Neuronal stem cell (in vitro differentiated cells): Measurements from ENCODE around the gene CEP112.

ENCODE experiments used
- DNase-seq: peaks from one replicate; pipeline ENCODE4 v3.0.0-alpha.2; 2013; ENCODE audit warnings: low spot score
- H2AFZ ChIP-seq: one replicate; pipeline ENCODE4 v1.6.1; 2013; ENCODE audit warnings: mild to moderate bottlenecking, low read length, inconsistent platforms
- H2AK5ac ChIP-seq: 2 replicates; pipeline ENCODE4 v1.6.1; 2013; ENCODE audit warnings: low read depth, mild to moderate bottlenecking, inconsistent platforms, low read length, moderate library complexity, mixed read lengths
- H2BK120ac ChIP-seq: 2 replicates; pipeline ENCODE4 v1.6.1; 2013; ENCODE audit warnings: low read depth, mild to moderate bottlenecking, inconsistent platforms, low read length, moderate library complexity, mixed read lengths
- H2BK12ac ChIP-seq: one replicate; pipeline ENCODE4 v1.6.1; 2013; ENCODE audit warnings: low read length, inconsistent platforms
- H2BK15ac ChIP-seq: 2 replicates; pipeline ENCODE4 v1.6.1; 2013; ENCODE audit warnings: mild to moderate bottlenecking, low read length, inconsistent platforms, mixed read lengths
- H2BK5ac ChIP-seq: one replicate; pipeline ENCODE4 v1.6.1; 2013; ENCODE audit warnings: inconsistent platforms, mild to moderate bottlenecking, low read length, moderate library complexity
- H3K14ac ChIP-seq: one replicate; pipeline ENCODE4 v1.6.1; 2013; ENCODE audit warnings: low read length, inconsistent platforms
- H3K18ac ChIP-seq: 2 replicates; pipeline ENCODE4 v1.6.1; 2013; ENCODE audit warnings: low read length, inconsistent platforms
- H3K23ac ChIP-seq: 2 replicates; pipeline ENCODE4 v1.6.1; 2013; ENCODE audit warnings: low read depth, mild to moderate bottlenecking, mixed read lengths, low read length, inconsistent platforms; ENCODE audit not compliant: poor library complexity
- H3K27ac ChIP-seq: replicated peaks from 3 replicates; pipeline ENCODE4 v1.5.1; 2013; ENCODE audit warnings: low read length, inconsistent platforms
- H3K27me3 ChIP-seq, 3 experiments: 2 replicates each; pipeline ENCODE4 v1.6.1; 2013; ENCODE audit warnings: low read length in 3 of 3, mild to moderate bottlenecking in 2 of 3, inconsistent platforms in 1 of 3, low read depth in 1 of 3, mixed read lengths in 1 of 3, moderate library complexity in 1 of 3; ENCODE audit not compliant: control insufficient read depth in 3 of 3, insufficient read depth in 3 of 3
- H3K36me3 ChIP-seq, 2 donors: replicated peaks in 1 of 2; 2 replicates each; pipeline ENCODE4 v1.6.1; 2013; ENCODE audit warnings: low read length in 2 of 2; ENCODE audit not compliant: control insufficient read depth in 2 of 2, insufficient read depth in 2 of 2
- H3K4ac ChIP-seq: 2 replicates; pipeline ENCODE4 v1.6.1; 2013; ENCODE audit warnings: inconsistent platforms, mild to moderate bottlenecking, low read length, moderate library complexity
- H3K4me1 ChIP-seq, 2 donors: 1 replicate in 1 of 2; 2 replicates in 1 of 2; pipeline ENCODE4 v1.6.1; 2013; ENCODE audit warnings: low read length in 2 of 2, low read depth in 1 of 2; ENCODE audit not compliant: control insufficient read depth in 2 of 2, insufficient read depth in 1 of 2
- H3K4me2 ChIP-seq: one replicate; pipeline ENCODE4 v1.6.1; 2013; ENCODE audit warnings: mild to moderate bottlenecking, low read length, inconsistent platforms; ENCODE audit not compliant: insufficient read depth, poor library complexity, severe bottlenecking
- H3K4me3 ChIP-seq, 2 donors: 2 replicates each; pipeline ENCODE4 v1.5.1; 2013; ENCODE audit warnings: low read length in 2 of 2, mild to moderate bottlenecking in 2 of 2, inconsistent platforms in 1 of 2, moderate library complexity in 1 of 2
- H3K79me1 ChIP-seq: one replicate; pipeline ENCODE4 v1.6.1; 2013; ENCODE audit warnings: low read depth, mild to moderate bottlenecking, inconsistent platforms, low read length, moderate library complexity
- H3K9ac ChIP-seq: one replicate; pipeline ENCODE4 v1.6.1; 2013; ENCODE audit warnings: mild to moderate bottlenecking, low read depth, low read length, inconsistent platforms; ENCODE audit not compliant: poor library complexity
- H3K9me3 ChIP-seq, 2 donors: replicated peaks in 1 of 2; 2 replicates each; pipeline versions ENCODE3 to v1.6.1; 2013; ENCODE audit warnings: low read length in 2 of 2, mild to moderate bottlenecking in 2 of 2, inconsistent platforms in 1 of 2, low read depth in 1 of 2, mixed read lengths in 1 of 2, moderate library complexity in 1 of 2; ENCODE audit not compliant: control insufficient read depth in 2 of 2, insufficient read depth in 1 of 2
- H4K8ac ChIP-seq: one replicate; pipeline ENCODE4 v1.6.1; 2013; ENCODE audit warnings: low read depth, mild to moderate bottlenecking, inconsistent platforms, low read length, moderate library complexity
- H4K91ac ChIP-seq: one replicate; pipeline ENCODE4 v1.6.1; 2013; ENCODE audit warnings: low read length, low read depth, mild to moderate bottlenecking, inconsistent platforms; ENCODE audit not compliant: poor library complexity
- whole genome bisulfite sequencing, 2 donors: extraction: QIAGEN DNeasy Blood & Tissue Kit; methylation state at CpG; one replicate each; pipeline ENCODE4 v1.1.7; 2013; ENCODE audit warnings: missing lambda C conversion rate in 2 of 2, mixed read lengths in 1 of 2; ENCODE audit not compliant: insufficient read length in 2 of 2, insufficient replicate concordance in 1 of 2; ENCODE audit errors: extremely low coverage in 2 of 2; 5-methylcytosine and 5-hydroxymethylcytosine counted together

CEP112 gene

GRCh38 chr17:65820306-65820705 lies 371.6 kb downstream of the CEP112 start:
- Histone ChIP-seq H3K9ac (no peak overlapping the region), H3K14ac (no peak overlapping the region), H2BK15ac (no peak overlapping the region), H3K4me2 (no peak overlapping the region), H3K23ac (no peak overlapping the region), H3K36me3 (no peaks in the 10 kb centered on the region), H3K79me1 (no peaks in the 10 kb centered on the region), H2BK5ac (no peak overlapping the region), H3K4me3 (no peak overlapping the region), H4K8ac (no peak overlapping the region), H2AFZ (no peak overlapping the region), H3K4ac (no peak overlapping the region), H3K4me1 (no peaks in the 10 kb centered on the region), H2BK12ac (no peak overlapping the region), H2AK5ac (no peak overlapping the region), H3K27ac (no peak overlapping the region), H3K27me3 (no peaks in the 10 kb centered on the region), H3K9me3 (no peaks in the 10 kb centered on the region), H3K18ac (no peak overlapping the region), H2BK120ac (no peak overlapping the region), H4K91ac (no peak overlapping the region)
- no CpG with 5 or more reads among the region's 1 CpG for WGBS, 2 donors
- no peak for DNase-seq

GRCh38 chr17:65819810-65820209 lies 372.1 kb downstream of the CEP112 start:
- no peak overlapping the region for H3K4me2 ChIP-seq
- no peak overlapping the region for H2BK120ac ChIP-seq
- H4K8ac ChIP-seq = no peak overlapping the region
- H3K27ac ChIP-seq = no peak overlapping the region
- H2BK5ac ChIP-seq = no peak overlapping the region
- H2BK15ac ChIP-seq = no peak overlapping the region
- H2BK12ac ChIP-seq = no peak overlapping the region
- no peak overlapping the region for H3K4me3 ChIP-seq
- no CpG with 5 or more reads among the region's 3 CpGs for WGBS, 2 donors
- no peak for DNase-seq
- no peak overlapping the region for H2AK5ac ChIP-seq
- no peak overlapping the region for H3K23ac ChIP-seq
- no peak overlapping the region for H2AFZ ChIP-seq
- H3K9ac ChIP-seq = no peak overlapping the region
- no peaks in the 10 kb centered on the region for H3K36me3 ChIP-seq
- no peaks in the 10 kb centered on the region for H3K27me3 ChIP-seq
- no peaks in the 10 kb centered on the region for H3K9me3 ChIP-seq
- H3K4me1 ChIP-seq = no peaks in the 10 kb centered on the region
- H3K14ac ChIP-seq = no peak overlapping the region
- no peak overlapping the region for H3K18ac ChIP-seq
- no peak overlapping the region for H3K4ac ChIP-seq
- no peaks in the 10 kb centered on the region for H3K79me1 ChIP-seq
- no peak overlapping the region for H4K91ac ChIP-seq

GRCh38 chr17:65817951-65818350 lies 374.0 kb downstream of the CEP112 start:
- DNase-seq = no peak
- no peaks in the 10 kb centered on the region for H3K9me3 ChIP-seq
- no CpG with 5 or more reads among the region's 4 CpGs for WGBS, 2 donors
- H2AFZ ChIP-seq = no peak overlapping the region
- no peak overlapping the region for H3K18ac ChIP-seq
- H3K23ac ChIP-seq = no peak overlapping the region
- H3K27ac ChIP-seq = no peak overlapping the region
- H3K4me1 ChIP-seq = no peaks in the 10 kb centered on the region
- H3K4me3 ChIP-seq = no peak overlapping the region
- H2BK12ac ChIP-seq = no peak overlapping the region
- H3K79me1 ChIP-seq = no peaks in the 10 kb centered on the region
- no peak overlapping the region for H2BK120ac ChIP-seq
- no peak overlapping the region for H2BK5ac ChIP-seq
- H3K9ac ChIP-seq = no peak overlapping the region
- H2BK15ac ChIP-seq = no peak overlapping the region
- no peaks in the 10 kb centered on the region for H3K36me3 ChIP-seq
- no peak overlapping the region for H4K91ac ChIP-seq
- no peak overlapping the region for H3K4ac ChIP-seq
- no peak overlapping the region for H3K14ac ChIP-seq
- H3K4me2 ChIP-seq = no peak overlapping the region
- H3K27me3 ChIP-seq = no peaks in the 10 kb centered on the region
- no peak overlapping the region for H2AK5ac ChIP-seq
- no peak overlapping the region for H4K8ac ChIP-seq

GRCh38 chr17:65814418-65814817 lies 377.5 kb downstream of the CEP112 start:
- Histone ChIP-seq H3K27me3 (no peaks in the 10 kb centered on the region), H4K8ac (no peak overlapping the region), H3K23ac (no peak overlapping the region), H3K79me1 (no peaks in the 10 kb centered on the region), H3K4me1 (no peaks in the 10 kb centered on the region), H2BK12ac (no peak overlapping the region), H3K4me3 (no peak overlapping the region), H3K4ac (no peak overlapping the region), H3K36me3 (no peaks in the 10 kb centered on the region), H3K14ac (no peak overlapping the region), H3K27ac (no peak overlapping the region), H3K9ac (no peak overlapping the region), H2AFZ (no peak overlapping the region), H3K18ac (no peak overlapping the region), H4K91ac (no peak overlapping the region), H3K9me3 (peaks cover 0 to 3% of the 10 kb centered on the region in 2 donors), H2BK5ac (no peak overlapping the region), H3K4me2 (no peak overlapping the region), H2BK15ac (no peak overlapping the region), H2BK120ac (no peak overlapping the region), H2AK5ac (no peak overlapping the region)
- WGBS, 2 donors = no CpG with 5 or more reads among the region's 1 CpG
- DNase-seq = no peak
